Measurements from ENCODE around the gene SMPD3.

The SMPD3 gene

DNA sequence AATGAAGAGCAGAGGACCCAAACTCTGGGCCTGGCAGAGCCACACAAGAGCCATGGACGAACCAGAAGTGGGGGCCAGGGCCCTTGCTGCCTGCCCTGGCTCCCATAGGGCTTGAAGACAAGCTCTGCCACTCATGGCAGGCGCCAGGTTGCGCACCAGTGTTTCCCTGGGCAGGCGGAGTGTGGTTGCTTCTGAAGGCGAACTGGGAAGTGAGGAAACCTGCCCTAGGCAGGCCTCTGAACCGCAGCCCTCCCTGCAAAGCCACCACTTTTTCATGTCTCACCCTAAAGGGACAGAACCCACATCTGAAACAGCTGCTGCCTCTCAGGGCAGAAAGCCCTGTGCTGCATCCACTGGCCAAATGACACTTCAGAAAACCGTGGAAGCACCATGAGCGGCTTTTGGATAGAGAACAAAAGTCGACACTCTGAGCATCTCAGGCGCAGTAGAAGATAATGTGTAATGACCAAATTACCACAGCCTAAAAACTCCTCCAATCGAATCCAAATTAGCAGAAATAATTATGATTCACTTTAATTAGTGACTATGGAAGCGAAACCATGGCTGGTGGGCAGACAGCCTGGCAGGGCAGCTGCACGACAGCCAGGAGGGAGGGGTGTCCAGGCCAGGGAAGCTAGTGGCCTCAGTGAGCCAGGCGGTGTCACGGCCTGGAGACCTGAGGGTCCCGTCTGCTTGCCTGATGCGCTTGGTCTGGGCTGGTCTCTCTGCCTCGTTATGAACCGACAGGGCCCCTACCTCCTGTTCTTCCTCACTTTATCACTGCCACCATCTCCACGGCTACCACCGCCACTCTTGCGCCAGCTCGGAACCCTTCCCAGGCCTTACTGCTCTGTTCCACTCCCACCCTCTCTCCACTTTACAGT lies 78.4 kb downstream of the SMPD3 start:
- no peak for DNase-seq (ENCODE audit: low read depth)

DNA sequence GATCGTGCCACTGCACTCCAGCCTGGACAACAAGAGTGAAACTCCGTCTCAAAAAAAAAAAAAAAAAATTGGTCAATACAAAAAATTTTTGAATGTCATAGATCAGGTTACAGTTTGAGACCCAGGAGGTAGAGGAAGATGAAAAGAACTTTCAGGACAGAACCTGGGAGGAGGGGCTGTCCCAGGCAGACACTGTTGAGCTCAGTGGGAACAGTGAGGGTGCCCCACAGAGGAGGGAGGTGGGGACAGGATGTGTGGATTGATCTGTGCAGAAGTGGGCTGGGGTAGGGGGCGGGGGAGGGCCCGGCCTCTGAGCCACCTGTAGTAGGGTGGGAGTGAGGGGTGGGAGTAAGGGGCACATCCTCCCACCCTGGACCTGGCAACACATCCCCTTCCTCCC lies 79.1 kb downstream of the SMPD3 start:
- no peak for DNase-seq (ENCODE audit: low read depth)

DNA sequence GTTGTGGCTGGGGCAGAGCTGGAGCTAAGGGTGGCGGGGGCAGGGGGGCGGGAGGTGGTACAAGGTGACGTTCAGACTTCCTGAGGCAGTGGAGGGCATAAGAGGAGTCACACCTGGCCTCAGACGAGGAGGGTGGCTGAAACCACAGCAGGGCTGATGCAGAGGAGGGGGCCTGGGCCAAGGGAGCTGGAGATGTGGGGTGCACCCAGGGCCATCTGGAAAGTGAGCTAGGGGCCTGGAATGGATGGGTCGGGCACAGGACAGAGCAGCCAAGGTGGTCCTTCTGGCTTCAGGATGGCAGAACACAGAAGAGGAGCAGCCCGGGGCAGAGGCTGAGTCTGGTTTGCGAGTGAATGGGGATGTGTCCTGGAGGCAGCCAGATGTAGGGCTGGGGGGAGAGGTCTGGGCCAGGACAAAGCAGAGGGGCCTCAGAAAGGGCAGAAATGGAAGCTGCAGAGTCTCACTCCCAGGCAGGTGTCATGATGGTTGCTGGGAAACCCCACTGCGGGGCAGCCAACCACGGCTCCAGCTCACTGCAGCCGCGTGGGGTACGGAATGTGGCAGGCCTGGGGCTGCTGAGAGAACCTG lies 79.9 kb downstream of the SMPD3 start:
- no peak for DNase-seq (ENCODE audit: low read depth)

DNA sequence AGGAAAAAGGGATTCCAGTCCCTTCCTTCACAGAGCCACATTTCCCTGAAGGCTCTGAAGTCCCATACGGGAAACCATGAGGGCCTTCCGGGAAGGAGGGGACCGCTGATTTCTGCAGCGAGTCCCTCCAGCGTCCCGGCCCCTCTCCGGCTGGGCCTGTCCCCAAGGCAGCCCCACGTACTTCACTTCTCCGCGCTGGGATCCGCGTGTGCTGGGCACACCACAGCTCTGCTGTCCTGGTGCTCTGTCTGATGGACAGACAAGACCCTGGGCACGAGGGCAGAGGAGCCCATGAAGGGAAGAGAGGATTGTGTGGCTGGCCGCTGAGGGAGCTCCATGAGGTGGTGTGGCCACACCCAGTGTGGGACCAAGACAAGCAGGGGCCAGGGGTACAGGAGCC lies 80.4 kb downstream of the SMPD3 start:
- DNase-seq (ENCODE audit: low read depth): no peak

DNA sequence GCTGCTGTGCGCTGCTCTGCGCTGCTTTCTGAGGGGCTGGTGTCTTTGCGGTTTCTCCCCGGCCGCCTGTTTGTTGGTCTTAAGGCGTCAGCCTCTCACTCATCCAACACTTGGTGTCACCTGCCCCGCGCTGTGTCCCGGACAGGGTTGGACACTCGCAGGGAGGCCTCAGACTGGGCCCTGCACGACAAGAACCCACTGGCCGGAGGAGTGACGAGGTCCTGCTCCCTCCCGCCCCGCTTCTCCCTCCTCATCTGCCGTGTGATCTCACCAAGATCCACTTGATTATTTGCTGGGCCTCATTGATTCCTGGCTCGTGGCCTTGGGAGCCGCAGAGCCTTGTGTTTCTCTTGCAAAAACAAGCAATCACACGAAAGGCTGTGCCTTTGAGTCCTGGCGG lies 80.9 kb downstream of the SMPD3 start:
- no peak for DNase-seq (ENCODE audit: low read depth)

DNA sequence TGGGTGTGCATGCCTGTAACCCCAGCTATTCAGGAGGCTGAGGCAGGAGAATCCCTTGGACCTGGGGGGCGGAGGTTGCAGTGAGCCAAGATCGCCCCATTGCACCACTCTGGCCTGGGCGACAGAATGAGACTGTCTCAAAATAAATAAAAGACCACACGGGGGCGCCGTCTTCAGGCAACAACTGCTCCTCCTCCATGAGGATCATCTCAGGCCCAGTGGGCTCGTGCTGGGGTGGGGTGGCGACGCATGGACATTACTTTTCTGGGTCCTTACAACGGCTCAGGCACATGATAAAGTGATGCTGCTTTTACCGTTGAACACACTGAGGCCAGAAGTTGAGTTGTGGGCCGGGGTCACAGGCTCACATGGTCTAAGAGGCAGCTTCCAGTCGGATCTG lies 81.3 kb downstream of the SMPD3 start:
- no peak for DNase-seq (ENCODE audit: low read depth)

DNA sequence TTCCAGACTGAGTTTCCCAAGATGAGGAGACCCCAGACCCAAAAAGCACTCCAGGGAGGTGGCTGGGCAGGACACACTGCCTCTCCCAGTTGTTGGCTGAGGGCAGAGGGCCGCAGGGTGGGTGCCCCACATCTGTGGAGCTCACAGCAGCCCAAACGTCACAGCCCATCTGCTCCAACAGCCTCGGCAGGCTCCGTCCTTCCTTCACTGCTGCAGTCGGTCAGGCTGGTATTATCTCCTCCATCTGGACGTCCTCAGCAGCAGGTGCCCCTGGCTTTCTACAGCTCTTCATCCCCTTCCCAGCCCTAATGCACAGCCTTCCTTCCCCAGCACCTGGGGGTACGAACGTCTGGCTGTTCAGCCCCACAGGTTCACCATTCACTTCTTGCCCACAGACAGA lies 82.2 kb downstream of the SMPD3 start:
- DNase-seq (ENCODE audit: low read depth): no peak

DNA sequence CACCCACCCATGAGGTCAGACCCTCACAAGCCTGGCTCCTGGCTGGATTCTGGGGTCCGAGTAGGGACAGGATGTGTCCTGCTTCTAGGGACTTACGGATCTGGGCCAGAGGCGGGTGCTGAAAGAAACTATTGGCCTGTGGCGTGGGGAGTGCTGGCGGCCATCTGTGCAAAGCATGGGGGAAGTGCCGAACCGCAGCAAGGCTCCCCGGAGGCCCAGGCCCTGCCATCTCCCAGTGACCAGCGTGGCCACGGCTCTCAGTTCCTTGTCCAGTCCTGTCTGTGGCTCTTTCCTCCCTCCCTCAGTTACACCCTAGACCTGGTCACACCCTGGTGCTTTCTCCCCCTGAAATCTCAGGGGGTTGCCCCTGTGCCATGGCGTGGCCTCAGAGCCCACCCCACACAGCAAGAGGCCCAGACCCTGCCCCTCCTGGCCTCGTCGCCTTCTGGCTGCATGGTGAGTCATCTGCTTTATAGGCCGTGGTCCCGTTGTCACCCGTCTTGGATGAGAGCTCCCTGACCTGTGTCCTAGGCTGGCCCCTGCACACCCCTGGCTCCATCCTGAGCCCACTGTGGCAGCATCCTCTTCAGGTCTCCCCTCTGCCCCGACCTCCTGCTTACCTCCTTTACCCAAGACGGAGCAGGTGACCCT lies 83.0 kb downstream of the SMPD3 start:
- no peak for DNase-seq (ENCODE audit: low read depth)

DNA sequence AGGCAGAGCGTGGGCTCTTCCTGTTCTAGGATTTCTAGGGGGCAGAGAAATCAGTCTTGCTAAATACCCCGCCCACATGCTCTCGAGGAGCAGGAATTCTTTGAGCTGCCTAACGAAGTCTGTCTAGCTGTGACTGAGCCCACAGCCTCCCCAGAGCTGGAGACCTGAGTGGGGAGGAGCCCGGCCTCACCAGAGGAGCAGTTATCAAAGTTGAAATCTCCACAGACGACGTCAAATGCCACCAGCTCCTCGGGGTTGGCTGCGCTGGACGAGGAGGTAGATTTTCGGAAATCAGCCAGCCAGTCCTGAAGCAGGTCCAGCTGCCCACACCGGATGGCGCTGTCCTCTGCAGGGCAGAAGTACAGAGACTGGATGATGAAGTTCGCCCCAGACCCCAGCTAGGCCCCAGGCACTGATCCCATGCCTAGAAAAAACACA lies 83.7 kb downstream of the SMPD3 start:
- no peak for DNase-seq (ENCODE audit: low read depth)

DNA sequence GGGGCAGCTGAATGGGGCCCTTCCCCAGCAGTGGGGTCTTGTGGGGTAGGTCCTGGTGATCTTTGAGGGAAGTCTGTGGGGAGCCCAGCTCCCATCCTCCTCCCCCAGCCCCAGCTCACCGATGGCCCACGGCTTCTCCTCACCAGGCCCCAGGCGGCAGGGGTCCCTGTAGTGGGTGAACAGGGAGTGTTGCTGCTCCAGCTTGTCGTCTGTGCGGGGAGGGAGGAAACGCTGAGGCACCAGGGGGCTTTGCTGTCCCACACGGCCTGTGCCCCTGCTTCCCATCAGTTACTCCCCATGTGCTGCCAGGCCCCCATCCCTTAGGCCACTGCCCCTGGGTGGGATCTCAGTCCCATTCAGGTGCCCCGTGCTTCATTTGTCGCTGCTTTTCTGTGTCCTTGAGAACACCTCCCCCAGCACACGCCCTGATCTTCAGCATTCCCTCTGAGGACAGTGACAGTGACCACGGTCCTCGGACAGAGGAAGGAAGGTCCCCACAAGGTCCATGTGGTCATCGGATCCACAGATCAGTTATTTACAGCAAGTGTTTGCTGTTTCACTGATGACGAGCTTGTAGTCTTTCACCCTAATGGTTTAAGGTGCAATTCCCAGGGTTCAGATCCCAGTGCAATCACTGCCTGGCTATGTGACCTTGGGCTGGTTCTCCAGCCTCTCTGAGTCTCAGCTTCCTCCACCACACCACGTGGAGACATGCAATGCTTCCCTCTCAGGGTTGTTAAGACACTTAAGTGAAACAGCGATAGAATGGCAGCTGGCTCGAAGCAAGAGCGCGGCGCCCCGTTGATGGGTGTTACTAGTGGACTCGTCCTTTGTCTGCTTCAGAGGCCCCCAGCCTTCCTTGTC lies 84.4 kb downstream of the SMPD3 start:
- DNase-seq (ENCODE audit: low read depth): no peak

DNA sequence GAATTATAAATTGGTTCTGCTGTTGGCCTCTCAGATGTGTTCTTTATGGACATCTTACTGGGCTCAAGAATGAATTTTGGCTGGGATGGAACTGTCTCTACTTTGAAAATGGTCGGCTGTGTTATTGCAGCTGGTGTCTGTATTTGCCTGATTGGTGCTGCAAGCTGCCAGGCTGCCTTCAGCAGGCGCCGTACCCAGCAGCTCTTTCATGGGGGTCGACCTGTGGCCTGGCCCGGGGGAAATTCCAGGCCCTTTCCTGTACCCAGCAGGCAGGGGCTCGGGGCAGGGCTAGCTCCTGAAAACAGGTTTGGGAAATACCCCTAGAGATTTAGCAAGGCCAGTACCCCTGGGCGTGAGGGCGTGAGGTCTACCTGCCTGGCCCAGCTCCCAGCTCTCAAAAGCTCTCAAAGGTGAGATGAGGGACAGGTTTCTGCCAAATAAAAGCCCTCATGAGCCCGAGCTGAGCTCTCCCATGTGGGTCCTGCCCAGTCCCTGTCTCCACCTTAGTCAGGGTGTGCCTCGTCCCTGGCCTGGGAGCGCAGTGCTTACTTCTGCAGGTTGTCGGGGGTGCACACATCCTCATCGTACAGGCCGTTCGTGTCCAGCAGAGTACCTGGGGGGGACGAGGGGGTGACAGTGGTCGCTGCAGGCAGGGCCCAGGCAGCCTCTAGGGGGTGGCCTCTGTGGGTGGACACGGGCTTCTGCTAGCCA lies 85.2 kb downstream of the SMPD3 start:
- no peak for DNase-seq (ENCODE audit: low read depth)

DNA sequence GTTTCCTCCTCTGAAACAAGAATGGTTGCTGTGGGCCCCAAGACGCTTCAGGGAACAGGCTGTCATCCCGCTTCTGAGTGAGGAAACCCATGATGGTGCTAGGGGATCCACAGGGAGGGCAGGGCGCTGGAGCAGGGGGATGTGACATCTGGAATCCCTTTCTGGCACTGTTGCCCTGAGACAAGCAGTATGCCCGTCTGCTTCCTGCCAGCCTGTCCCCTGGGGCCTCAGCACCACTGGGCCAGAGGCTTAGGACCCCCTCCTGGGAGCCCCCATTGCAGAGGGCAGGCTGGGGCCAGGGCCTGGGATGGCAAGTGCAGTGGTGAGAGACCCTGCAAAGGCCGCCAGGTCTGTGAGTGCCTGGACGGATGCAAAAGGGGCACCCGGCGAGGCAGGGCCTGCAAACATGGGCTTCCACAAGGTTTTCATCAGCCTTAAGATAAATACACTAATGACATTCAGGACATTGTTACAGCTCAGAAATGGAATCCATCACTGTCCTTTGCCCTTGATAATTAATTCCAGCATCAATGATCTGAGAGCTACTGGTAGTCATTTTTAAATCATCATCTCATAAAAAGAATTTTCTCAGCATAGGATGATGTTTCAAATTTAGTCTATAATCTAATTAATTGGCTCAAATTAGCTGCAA lies 85.9 kb downstream of the SMPD3 start:
- DNase-seq (ENCODE audit: low read depth): no peak

DNA sequence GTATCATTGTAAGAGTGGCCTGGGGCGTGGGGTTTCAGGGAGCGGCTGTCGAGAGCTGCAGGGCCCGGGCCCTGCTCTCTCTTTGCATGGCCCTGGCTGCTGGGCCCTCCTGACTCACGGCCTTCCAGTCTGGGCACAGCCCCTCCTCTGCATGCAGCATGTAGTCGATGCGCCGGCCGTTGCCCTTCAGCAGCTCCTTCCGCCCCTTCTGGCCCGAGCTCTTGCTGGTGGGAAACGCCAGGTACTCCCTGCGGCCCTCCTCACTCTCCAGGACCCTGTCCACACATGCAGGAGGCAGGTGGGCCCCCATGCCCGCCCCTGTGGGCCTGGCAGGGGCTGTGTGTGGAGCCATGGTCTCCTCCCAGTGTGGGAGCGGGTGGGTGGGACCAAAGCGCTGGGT lies 86.8 kb downstream of the SMPD3 start:
- no peak for DNase-seq (ENCODE audit: low read depth)

DNA sequence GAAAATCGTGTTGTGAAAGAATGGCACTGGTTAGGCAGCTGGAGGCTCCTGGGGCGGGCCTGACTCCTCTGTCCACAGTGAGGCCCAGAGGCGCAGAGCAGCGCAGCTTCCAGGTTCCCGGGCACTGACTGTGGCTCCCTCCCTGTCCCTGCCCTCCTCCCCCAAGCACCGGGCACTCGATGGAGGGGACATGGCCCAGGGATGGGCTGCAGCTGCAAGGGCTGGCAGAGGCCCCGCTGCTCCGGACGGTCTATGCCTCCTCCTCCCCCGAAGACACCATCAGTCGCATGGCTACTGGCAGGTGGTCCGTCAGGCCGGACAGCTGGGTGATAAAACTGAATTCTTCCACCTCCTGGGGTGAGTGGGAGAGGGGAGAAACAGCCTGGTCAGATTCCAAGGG lies 87.4 kb downstream of the SMPD3 start:
- no peak for DNase-seq (ENCODE audit: low read depth)

DNA sequence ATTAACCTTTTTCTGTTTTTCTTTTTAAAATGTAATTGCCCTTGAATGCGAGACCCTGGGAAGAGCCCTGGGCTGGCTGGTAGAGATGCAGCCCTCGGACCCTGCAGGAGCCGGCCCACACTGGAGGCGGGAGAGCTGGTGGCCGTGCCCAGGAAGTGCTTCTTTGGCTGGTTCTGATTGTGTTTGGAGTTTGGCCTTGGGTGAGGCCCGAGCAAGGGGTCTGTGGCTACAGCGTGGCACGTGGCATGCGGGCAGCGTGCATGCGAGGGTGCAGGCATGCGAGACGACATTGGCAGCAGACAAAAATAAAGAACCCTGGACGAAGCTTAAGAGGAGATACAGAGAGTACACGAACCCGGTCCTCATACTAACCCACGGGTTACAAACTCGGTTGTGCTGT lies 87.8 kb downstream of the SMPD3 start:
- DNase-seq (ENCODE audit: low read depth): no peak

DNA sequence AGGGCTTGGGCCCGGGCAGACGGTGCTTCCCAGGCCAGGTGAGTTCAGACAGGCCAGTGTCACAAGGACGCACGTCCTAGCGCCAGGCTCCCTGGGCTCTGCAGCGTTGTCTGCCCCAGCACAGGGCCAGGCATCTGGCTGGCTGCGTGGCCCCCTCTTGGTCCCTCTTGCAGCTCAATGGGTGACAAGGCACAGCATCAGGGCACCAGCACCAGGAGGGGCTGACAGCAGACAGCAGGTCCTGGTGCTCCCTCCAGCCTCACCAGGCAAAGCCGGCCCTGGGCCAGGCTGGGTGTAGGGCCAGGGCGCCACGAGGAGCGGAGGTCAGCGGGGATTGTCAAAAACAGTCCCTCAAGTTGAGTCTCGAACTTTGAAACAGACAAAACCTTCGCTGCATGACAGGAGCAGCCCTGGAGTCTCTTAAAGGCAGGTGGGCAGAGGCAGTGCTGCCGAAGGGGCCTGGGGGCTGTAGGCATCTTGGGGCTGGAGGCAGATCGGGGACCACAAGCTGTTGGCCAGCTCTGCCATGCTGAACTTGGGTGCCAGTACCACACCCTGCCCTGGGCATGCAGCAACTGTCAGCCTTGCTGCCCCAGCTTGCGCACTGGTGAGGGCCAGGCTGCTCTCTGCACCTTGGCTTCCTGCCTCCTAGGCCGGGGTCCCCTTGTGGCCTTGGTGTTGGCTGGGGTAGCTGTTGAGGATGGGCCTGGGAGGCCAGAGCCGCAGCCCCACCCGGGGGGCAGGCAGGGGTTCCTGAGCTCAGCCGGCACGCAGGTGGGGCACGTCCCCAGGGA lies 88.7 kb downstream of the SMPD3 start:
- DNase-seq (ENCODE audit: low read depth): no peak

DNA sequence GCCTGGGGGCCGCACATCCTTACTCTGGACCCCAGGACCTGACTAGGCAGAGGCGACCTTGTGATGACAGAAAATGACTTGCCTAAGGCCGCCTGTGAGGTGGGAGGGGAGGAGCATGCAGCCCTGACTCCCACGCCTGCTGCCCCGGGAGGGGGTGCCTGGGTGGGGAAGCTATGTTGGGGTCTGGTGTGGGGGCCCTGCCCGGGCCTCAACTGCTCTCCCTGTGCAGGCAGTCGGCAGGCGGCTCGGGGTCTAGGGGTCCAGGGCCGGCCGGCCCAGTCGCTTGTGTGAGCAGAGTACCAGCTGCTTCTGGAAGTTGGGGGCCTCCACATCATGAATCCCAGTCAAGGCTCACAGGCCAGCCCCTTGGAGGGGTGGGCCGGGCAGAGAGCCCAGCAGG lies 89.4 kb downstream of the SMPD3 start:
- no peak for DNase-seq (ENCODE audit: low read depth)

DNA sequence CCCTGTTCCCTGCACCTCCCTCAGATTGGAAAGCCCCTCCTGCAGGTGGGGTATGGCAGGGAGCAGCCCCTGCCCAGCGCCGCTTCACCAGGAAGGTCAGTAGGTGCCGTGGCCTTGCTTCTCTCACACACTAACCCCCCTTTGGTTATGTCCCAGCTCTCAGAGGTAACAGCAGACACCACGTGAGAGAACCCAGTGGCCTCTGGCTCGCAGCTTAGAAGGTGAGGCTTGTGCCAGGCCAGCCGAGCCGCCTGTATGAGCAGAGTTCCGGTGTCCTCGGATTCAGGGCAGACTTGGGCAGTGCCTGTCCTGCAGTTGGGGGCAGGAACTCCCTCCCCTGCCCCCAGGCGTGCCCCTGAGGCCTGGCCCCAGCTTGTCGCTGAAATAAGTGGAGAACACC lies 90.4 kb downstream of the SMPD3 start:
- DNase-seq (ENCODE audit: low read depth): no peak

DNA sequence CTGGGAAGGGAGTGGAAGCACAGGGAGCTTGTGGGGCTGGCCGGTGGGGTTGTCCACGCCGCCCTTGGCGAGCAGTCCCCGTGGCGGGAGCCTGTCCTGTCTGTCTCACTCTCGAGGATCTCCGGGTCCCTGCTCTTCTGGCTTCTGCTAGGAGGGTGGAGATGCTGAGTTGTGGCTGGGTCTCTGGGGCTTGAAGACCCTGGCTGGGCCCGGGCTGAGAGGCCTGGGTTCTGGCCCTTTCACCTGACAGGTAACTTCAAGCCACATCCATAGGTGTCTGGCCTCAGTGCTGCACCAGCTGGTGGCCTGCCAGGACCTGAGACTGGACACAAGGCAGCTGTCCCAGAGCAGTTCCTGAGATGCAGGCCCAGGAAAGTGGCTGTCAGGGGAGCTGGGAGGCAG lies 90.8 kb downstream of the SMPD3 start:
- no peak for DNase-seq (ENCODE audit: low read depth)

DNA sequence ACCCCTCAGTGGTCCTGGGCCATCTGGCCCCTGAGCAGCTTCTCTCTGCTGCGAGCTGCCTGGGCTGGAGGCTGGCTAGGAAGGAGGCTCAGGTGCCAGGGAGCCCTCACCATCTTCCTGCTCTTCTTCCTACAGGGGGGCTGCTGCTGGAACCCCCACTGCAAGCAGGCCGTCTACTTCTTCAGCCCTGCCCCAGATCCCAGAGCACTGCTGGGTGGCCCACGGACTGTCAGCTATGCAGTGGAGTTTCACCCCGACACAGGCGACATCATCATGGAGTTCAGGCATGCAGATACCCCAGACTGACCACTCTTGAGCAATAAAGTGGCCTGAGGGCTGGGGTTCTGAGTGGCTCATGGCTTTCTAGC lies 91.4 kb downstream of the SMPD3 start:
- no peak for DNase-seq (ENCODE audit: low read depth)

All from HS-27A (cell line).